ENCODE data around the gene CXorf38. TPM values are rescaled to one million over a fixed set of nuclear protein-coding genes. Genes with fewer than 3 reads are reported as not detected.

CXorf38 gene
- total RNA-seq, 6 donors from 2014 or later: 14.7 to 29.6 (median 20.2) TPM

DNA sequence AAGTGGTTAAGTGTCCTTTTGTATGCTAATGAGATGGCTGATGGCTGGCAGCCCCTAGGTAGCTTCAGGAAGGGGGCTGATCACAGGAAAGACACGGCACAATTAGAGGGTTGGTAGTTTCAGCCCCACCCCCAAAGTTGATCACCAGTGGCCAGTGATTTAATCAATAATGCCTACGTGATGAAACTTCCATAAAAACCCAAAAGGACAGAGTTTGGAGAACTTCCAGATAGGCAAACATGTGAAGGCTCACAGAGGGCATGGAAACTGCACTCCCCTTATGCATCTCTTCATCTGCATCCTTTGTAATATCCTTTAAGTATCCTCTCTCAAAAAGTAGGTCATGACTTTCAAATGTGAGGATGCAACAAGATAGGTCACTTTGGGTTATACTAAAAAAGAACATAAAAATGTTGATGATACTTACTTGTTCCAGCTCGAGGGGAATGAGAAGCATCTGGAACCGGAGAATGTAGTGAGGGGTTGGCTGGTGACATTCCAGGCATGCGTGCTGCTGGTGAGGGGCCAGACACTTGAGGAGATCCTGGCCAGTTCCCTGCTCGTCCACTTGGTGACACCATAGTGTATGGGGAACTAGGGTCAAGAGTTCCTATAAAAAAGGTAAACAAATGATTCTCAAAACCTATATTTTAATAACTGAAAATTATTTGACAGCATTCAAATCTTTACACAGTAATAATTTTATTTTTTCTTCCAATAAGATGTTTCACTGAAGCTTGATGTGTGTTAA lies 16.7 kb upstream of the CXorf38 start:
- no peak overlapping the region for H3K27ac ChIP-seq
- no peaks in the 10 kb centered on the region for H3K27me3 ChIP-seq
- H3K4me1 ChIP-seq: no peaks in the 10 kb centered on the region
- TF ChIP-seq CTCF (IDR thresholded peaks at IDR 0.05): peak in 1 of 6 experiments; percentile 8
- TF ChIP-seq POLR2AphosphoS5 (IDR thresholded peaks at IDR 0.05): no peak
- no peak for TF ChIP-seq POLR2A (IDR thresholded peaks at IDR 0.05)
- no peak for TF ChIP-seq EP300 (IDR thresholded peaks at IDR 0.05)
- H3K4me3 ChIP-seq: no peak overlapping the region
- H3K36me3 ChIP-seq: peaks cover 0 to 44% (median 12%) of the 10 kb centered on the region in 4 donors
- no peak for ATAC-seq (ENCODE audit: low FRiP score in 2 of 2)
- DNase-seq: no peak
- H3K9me3 ChIP-seq: no peaks in the 10 kb centered on the region
- WGBS, 2 donors: 50 to 65% methylated on average over 4 to 6 of the region's 6 CpGs

GRCh38 chrX:40663078-40663740 lies 15.8 kb upstream of the CXorf38 start:
- TF ChIP-seq POLR2AphosphoS5 (IDR thresholded peaks at IDR 0.05): no peak
- 82 to 94% methylated on average over 3 of the region's 3 CpGs for WGBS, 2 donors
- H3K4me1 ChIP-seq: no peaks in the 10 kb centered on the region
- no peak for ATAC-seq (ENCODE audit: low FRiP score in 2 of 2)
- DNase-seq: no peak
- peaks cover 0 to 51% (median 12%) of the 10 kb centered on the region in 4 donors for H3K36me3 ChIP-seq
- H3K4me3 ChIP-seq: no peak overlapping the region
- H3K9me3 ChIP-seq: no peaks in the 10 kb centered on the region
- no peak overlapping the region for H3K27ac ChIP-seq
- H3K27me3 ChIP-seq: no peaks in the 10 kb centered on the region

GRCh38 chrX:40661489-40661888 lies 14.1 kb upstream of the CXorf38 start:
- no peak for ATAC-seq (ENCODE audit: low FRiP score in 2 of 2)
- Histone ChIP-seq H3K27me3 (no peaks in the 10 kb centered on the region), H3K36me3 (peaks cover 0 to 58% (median 14%) of the 10 kb centered on the region in 4 donors), H3K4me3 (no peak overlapping the region), H3K4me1 (no peaks in the 10 kb centered on the region), H3K9me3 (no peaks in the 10 kb centered on the region), H3K27ac (no peak overlapping the region)
- WGBS, 2 donors: 88 to 92% methylated on average over 1 to 2 of the region's 2 CpGs
- DNase-seq: no peak
- TF ChIP-seq EP300 (IDR thresholded peaks at IDR 0.05) (no peak), POLR2AphosphoS5 (IDR thresholded peaks at IDR 0.05) (no peak), CTCF (IDR thresholded peaks at IDR 0.05) (no peak), POLR2A (IDR thresholded peaks at IDR 0.05) (no peak)

DNA sequence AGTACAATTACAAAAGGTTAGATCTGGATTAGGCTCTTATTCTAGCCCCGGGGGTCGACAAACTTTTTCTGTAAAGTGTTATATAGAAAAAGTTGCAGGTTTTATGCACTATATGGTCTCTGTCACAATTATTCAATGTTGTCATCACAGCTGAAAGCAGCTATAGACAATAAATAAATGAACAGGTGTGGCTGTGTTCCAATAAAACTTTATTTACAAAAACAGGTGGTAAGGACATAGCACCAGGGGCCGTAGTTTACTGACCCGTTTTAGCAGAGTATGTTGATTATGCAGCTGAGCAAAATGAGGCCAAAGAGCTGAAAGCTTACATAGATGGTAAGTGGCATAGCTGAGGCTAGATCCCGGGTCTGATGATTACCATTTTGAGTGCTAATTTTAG lies 13.0 kb upstream of the CXorf38 start:
- no peaks in the 10 kb centered on the region for H3K9me3 ChIP-seq
- DNase-seq (no peak), ATAC-seq (ENCODE audit: low FRiP score in 2 of 2) (no peak)
- peaks cover 0 to 58% (median 14%) of the 10 kb centered on the region in 4 donors for H3K36me3 ChIP-seq
- no peak overlapping the region for H3K4me3 ChIP-seq
- no peaks in the 10 kb centered on the region for H3K4me1 ChIP-seq
- H3K27me3 ChIP-seq: no peaks in the 10 kb centered on the region
- 94% methylated on average over 5 of the region's 5 CpGs for WGBS, 2 donors
- TF ChIP-seq POLR2A (IDR thresholded peaks at IDR 0.05) (no peak), POLR2AphosphoS5 (IDR thresholded peaks at IDR 0.05) (no peak)
- H3K27ac ChIP-seq: no peak overlapping the region

DNA sequence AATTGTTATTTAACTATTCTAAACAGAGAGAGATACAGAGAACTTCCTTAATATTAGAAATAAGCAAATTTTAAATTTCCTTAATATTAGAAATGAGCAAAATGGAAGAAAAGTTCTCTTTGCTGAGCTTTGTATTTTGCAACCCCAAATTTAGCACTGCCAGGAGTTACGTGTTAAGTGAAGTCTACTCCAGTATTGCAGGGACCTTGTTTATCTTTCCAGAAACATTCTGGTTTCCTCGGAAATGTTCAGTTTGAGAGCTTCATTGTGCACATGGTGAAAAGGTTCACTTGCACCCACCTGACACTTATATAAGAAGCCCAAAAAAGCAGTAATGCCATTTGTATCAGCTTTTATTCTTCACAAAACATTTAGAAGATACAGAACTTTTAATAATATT lies 6.2 kb upstream of the CXorf38 start:
- Histone ChIP-seq H3K27ac (peak overlapping the region in 1 of 4 donors; percentile 3), H3K4me1 (no peaks in the 10 kb centered on the region), H3K4me3 (no peak overlapping the region), H3K36me3 (peaks cover 0 to 29% (median 6%) of the 10 kb centered on the region in 4 donors), H3K27me3 (no peaks in the 10 kb centered on the region), H3K9me3 (no peaks in the 10 kb centered on the region)
- no peak for TF ChIP-seq EP300 (IDR thresholded peaks at IDR 0.05)
- TF ChIP-seq POLR2AphosphoS5 (IDR thresholded peaks at IDR 0.05): no peak
- no peak for TF ChIP-seq POLR2A (IDR thresholded peaks at IDR 0.05)
- TF ChIP-seq CTCF (IDR thresholded peaks at IDR 0.05): no peak
- DNase-seq (no peak), ATAC-seq (ENCODE audit: low FRiP score in 2 of 2) (no peak)
- WGBS, 2 donors: 62 to 73% methylated on average over 2 of the region's 2 CpGs
